ENCODE data around the gene TPGS1.

DNA sequence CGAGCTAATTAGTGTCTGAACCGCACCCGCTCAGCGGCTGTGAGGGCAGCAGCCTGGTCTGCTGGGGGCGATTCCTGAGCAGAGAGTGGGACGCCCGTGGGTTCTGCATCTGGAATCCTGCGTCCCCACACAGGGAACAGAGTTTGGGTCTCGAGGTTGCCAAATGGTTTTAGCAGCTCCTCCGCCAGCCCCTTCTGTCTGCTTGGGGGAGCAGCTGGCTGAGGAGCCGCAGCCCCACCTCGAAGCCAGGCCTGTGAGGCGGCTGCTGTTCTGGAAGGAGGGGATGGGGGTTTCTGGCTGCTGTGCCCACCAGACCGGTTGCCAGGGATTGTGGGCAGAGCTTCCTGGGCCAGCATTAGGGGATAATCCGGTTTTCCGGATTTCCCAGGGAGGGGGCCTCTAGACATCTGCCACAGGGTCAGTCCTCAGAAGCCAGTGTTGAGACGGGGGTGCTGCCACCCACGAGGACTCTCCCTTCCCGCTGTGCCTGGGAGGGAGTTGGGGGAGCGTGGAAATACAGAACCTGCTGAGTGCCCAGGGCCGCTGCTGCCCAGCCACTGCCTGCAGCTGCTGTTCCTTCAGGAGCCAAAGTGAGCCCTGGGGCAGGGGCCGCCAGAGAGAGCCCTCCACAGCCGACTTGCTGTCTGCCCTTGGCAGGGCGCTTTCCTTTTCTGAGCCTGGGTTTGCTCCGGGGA lies 26.2 kb downstream of the TPGS1 start:
- TF ChIP-seq EZH2 (IDR thresholded peaks at IDR 0.05; ENCODE audit: borderline replicate concordance, low read depth, low read length, severe bottlenecking) (no peak), MYC (IDR thresholded peaks at IDR 0.05; ENCODE audit: low read depth, low read length) (no peak), POLR2A (IDR thresholded peaks at IDR 0.05; ENCODE audit: low read depth, low read length) (no peak), CTCF (IDR thresholded peaks at IDR 0.05; ENCODE audit: extremely low read depth in 1 of 2, insufficient read depth in 1 of 2, low read depth in 1 of 2, low read length in 2 of 2) (no peak), MAX (IDR thresholded peaks at IDR 0.05; ENCODE audit: insufficient read depth, insufficient read length) (no peak), POLR2AphosphoS5 (IDR thresholded peaks at IDR 0.05; ENCODE audit: insufficient read depth, low read depth, low read length) (no peak)

Measured in endothelial cell of umbilical vein (primary cell).